ENCODE data around the gene ELK3. TPM values are rescaled to one million over a fixed set of nuclear protein-coding genes. Genes with fewer than 3 reads are reported as not detected.

ELK3 gene
- total RNA-seq, 1 experiment from 2014 or later: 0.45 TPM

GRCh38 chr12:96192926-96193573, 1.1 kb upstream of the ELK3 start:
- peaks cover 12% of the 10 kb centered on the region for H3K36me3 Mint-ChIP-seq (ENCODE audit: insufficient read depth, unreplicated experiment)
- TF ChIP-seq CTCF (IDR thresholded peaks at IDR 0.05; ENCODE audit: insufficient read depth in 1 of 2, low read depth in 1 of 2, low read length in 1 of 2, severe bottlenecking in 1 of 2, unreplicated experiment in 1 of 2): no peak
- ChIA-PET CTCF (no interaction called here), POLR2A (interaction anchor here (0.5 kb wide), 1 partner anchor 195 kb away, joined by 7 read pairs; no protein-coding TSS in a partner anchor)
- DNase-seq: no peak
- H3K27ac Mint-ChIP-seq (ENCODE audit: unreplicated experiment): no peak overlapping the region
- Histone ChIP-seq H3K27me3 (replicated peaks; ENCODE audit: control insufficient read depth, insufficient read depth, low read length) (peaks cover 2% of the 10 kb centered on the region; the same call in 1 of the 2 replicates), H3K36me3 (ENCODE audit: control insufficient read depth, insufficient read depth, low read length) (no peaks in the 10 kb centered on the region), H3K9me3 (no peaks in the 10 kb centered on the region), H3K4me1 (no peaks in the 10 kb centered on the region; the same call in 1 of the 2 replicates), H3K4me3 (ENCODE audit: low read depth, low read length) (no peak overlapping the region)
- H3K9me3 Mint-ChIP-seq (ENCODE audit: unreplicated experiment): no peaks in the 10 kb centered on the region
- H3K4me1 Mint-ChIP-seq (ENCODE audit: low read depth, unreplicated experiment): peaks cover 6% of the 10 kb centered on the region
- H3K4me3 Mint-ChIP-seq (ENCODE audit: unreplicated experiment): peak overlapping the region; percentile 63
- H3K27me3 Mint-ChIP-seq (ENCODE audit: insufficient read depth, unreplicated experiment): peaks cover 18% of the 10 kb centered on the region
- BruUV-seq (replicated peaks): no TSS peak
- intact Hi-C loops (cut with micrococcal nuclease; ENCODE audit: unreplicated experiment): loop anchor here (5.0 kb wide), 1 partner anchor 41 kb away; no protein-coding TSS in a partner anchor

DNA sequence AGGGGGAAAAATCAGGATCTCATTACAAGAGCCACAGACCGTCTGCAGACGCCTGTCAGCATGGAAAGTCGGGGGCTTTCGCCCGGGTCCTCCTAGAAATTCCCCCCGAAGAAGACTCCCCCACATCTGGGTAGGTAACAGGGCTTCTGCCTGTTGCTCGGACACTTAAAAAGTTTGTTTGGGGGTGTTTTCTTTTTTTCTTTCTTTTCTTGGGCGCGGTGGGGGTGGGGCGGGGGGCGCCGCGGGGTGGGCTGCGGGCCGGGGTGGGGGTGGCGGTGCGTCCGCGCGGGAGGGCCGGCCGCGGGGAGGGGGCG, 358 bp downstream of the ELK3 start:
- TF ChIP-seq CTCF (IDR thresholded peaks at IDR 0.05; ENCODE audit: insufficient read depth in 1 of 2, low read depth in 1 of 2, low read length in 1 of 2, severe bottlenecking in 1 of 2, unreplicated experiment in 1 of 2): no peak
- ChIA-PET POLR2A (no interaction called here), CTCF (interaction anchor here (1.2 kb wide), 1 partner anchor 21 kb away, joined by 3 read pairs; no protein-coding TSS in a partner anchor)
- Mint-ChIP-seq H3K4me3 (ENCODE audit: unreplicated experiment) (peak overlapping the region; percentile 98), H3K9me3 (ENCODE audit: unreplicated experiment) (no peaks in the 10 kb centered on the region), H3K27ac (ENCODE audit: unreplicated experiment) (peak overlapping the region; percentile 40), H3K4me1 (ENCODE audit: low read depth, unreplicated experiment) (peaks cover 6% of the 10 kb centered on the region), H3K36me3 (ENCODE audit: insufficient read depth, unreplicated experiment) (peaks cover 12% of the 10 kb centered on the region), H3K27me3 (ENCODE audit: insufficient read depth, unreplicated experiment) (peaks cover 19% of the 10 kb centered on the region)
- no peaks in the 10 kb centered on the region for H3K9me3 ChIP-seq
- peaks cover 2% of the 10 kb centered on the region; the same call in 1 of the 2 replicates for H3K27me3 ChIP-seq (replicated peaks; ENCODE audit: control insufficient read depth, insufficient read depth, low read length)
- H3K4me1 ChIP-seq: no peaks in the 10 kb centered on the region; the same call in 1 of the 2 replicates
- no peak for DNase-seq
- no TSS peak for BruUV-seq (replicated peaks)
- no peaks in the 10 kb centered on the region for H3K36me3 ChIP-seq (ENCODE audit: control insufficient read depth, insufficient read depth, low read length)
- peak overlapping the region; percentile 45 for H3K4me3 ChIP-seq (ENCODE audit: low read depth, low read length)
- intact Hi-C loops (cut with micrococcal nuclease; ENCODE audit: unreplicated experiment): loop anchor here (2.0 to 5.0 kb wide), 2 partner anchors 20 to 42 kb away; no protein-coding TSS in a partner anchor

GRCh38 chr12:96194971-96195844, 1.0 kb downstream of the ELK3 start:
- no peaks in the 10 kb centered on the region for H3K9me3 ChIP-seq
- no peaks in the 10 kb centered on the region for H3K36me3 ChIP-seq (ENCODE audit: control insufficient read depth, insufficient read depth, low read length)
- POLR2A ChIA-PET: no interaction called here
- H3K36me3 Mint-ChIP-seq (ENCODE audit: insufficient read depth, unreplicated experiment): peaks cover 12% of the 10 kb centered on the region
- peaks cover 14% of the 10 kb centered on the region for H3K27me3 Mint-ChIP-seq (ENCODE audit: insufficient read depth, unreplicated experiment)
- H3K27me3 ChIP-seq (replicated peaks; ENCODE audit: control insufficient read depth, insufficient read depth, low read length): peaks cover 2% of the 10 kb centered on the region; the same call in 1 of the 2 replicates
- TF ChIP-seq CTCF (IDR thresholded peaks at IDR 0.05; ENCODE audit: insufficient read depth in 1 of 2, low read depth in 1 of 2, low read length in 1 of 2, severe bottlenecking in 1 of 2, unreplicated experiment in 1 of 2): no peak
- peak overlapping the region; percentile 98 for H3K4me3 Mint-ChIP-seq (ENCODE audit: unreplicated experiment)
- H3K27ac Mint-ChIP-seq (ENCODE audit: unreplicated experiment): no peak overlapping the region
- H3K4me1 ChIP-seq: no peaks in the 10 kb centered on the region; the same call in 1 of the 2 replicates
- peak overlapping the region; percentile 45 for H3K4me3 ChIP-seq (ENCODE audit: low read depth, low read length)
- CTCF ChIA-PET: interaction anchor here (0.6 to 1.2 kb wide), 2 partner anchors 20 to 119 kb away, joined by 3 read pairs; no protein-coding TSS in a partner anchor
- no peak for DNase-seq
- H3K4me1 Mint-ChIP-seq (ENCODE audit: low read depth, unreplicated experiment): peaks cover 6% of the 10 kb centered on the region
- intact Hi-C loops (cut with micrococcal nuclease; ENCODE audit: unreplicated experiment): loop anchor here (2.0 to 5.0 kb wide), 2 partner anchors 20 to 43 kb away; no protein-coding TSS in a partner anchor
- BruUV-seq (replicated peaks): no TSS peak
- no peaks in the 10 kb centered on the region for H3K9me3 Mint-ChIP-seq (ENCODE audit: unreplicated experiment)

All from Caco-2 (cell line).